IPS DF 6.9 (cell line): ENCODE measurements around the gene CCM2.

Experiments used
- DNase-seq: peaks from one replicate; pipeline ENCODE4 v3.0.0-alpha.2; 2013; ENCODE audit warnings: low read depth, low spot score
- H3K27ac ChIP-seq: one replicate; pipeline ENCODE4 v1.5.1; 2013; ENCODE audit warnings: low read length, control low read depth
- H3K27me3 ChIP-seq: 2 replicates; pipeline ENCODE4 v1.6.1; 2013; ENCODE audit warnings: mild to moderate bottlenecking, low read length; ENCODE audit not compliant: control insufficient read depth, insufficient read depth
- H3K36me3 ChIP-seq: 2 replicates; pipeline ENCODE4 v1.6.1; 2013; ENCODE audit warnings: low read length; ENCODE audit not compliant: control insufficient read depth, insufficient read depth
- H3K4me1 ChIP-seq: 2 replicates; pipeline ENCODE4 v1.6.1; 2013; ENCODE audit warnings: low read length; ENCODE audit not compliant: control insufficient read depth, insufficient read depth
- H3K4me3 ChIP-seq: 2 replicates; pipeline ENCODE4 v1.5.1; 2013; ENCODE audit warnings: mild to moderate bottlenecking, low read length
- H3K9me3 ChIP-seq: 2 replicates; pipeline ENCODE4 v1.6.1; 2013; ENCODE audit warnings: low read length, inconsistent platforms; ENCODE audit not compliant: control insufficient read depth, insufficient read depth
- WGBS: extraction: QIAGEN DNeasy Blood & Tissue Kit; methylation state at CpG from one replicate; pipeline ENCODE4 v1.1.7; 2013; ENCODE audit warnings: mixed read lengths, missing lambda C conversion rate; ENCODE audit not compliant: insufficient read length, insufficient coverage; 5-methylcytosine and 5-hydroxymethylcytosine counted together

Gene CCM2

DNA sequence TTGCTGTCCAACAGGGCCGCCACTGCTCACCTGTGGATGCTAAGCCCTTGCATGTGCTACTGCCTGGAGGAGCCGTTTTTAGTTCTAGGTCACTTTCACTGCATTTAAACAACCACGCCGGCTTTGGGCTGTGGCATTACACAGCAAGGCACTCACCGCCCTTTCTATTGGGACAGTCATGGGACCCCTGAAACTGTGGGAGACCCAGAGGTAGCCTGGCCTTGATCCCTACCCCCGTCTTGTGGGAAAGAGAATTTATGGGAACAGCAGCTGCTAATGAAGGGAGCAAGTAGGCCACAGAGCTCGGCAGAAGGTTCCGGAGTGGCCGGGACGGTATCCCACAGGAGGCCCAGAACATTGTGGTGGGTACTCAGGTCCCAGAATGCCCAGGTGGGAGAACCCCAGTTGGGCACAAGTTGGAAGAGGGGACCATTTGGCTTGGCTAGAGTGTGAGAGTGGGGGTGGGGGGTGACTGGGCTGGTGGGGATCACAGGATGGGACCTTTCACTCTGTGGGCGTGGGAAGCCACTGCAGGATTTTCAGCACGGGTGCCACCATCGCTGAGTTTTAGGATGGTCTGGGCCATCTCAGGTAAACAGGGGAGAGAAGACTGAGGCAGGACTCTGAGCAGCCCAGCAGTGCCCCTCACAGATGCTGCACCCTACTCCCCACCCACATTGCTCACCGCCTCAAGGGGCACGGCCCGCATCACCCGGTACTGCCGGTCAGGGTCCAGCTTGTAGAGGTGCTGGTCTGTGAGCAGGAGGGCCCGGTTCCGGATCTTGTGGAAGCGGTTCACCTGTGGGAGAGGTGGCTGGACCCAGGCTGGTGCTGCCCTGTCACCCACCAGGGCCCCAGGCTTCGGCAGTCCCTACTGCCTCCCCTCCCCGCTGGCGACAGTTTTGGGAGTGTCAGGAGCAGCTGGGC lies 36.4 kb upstream of the CCM2 start:
- Histone ChIP-seq H3K9me3 (no peaks in the 10 kb centered on the region), H3K36me3 (no peaks in the 10 kb centered on the region), H3K27me3 (peaks cover 10% of the 10 kb centered on the region; the same call in 1 of the 2 replicates), H3K4me3 (no peak overlapping the region), H3K27ac (no peak overlapping the region), H3K4me1 (peaks cover 4% of the 10 kb centered on the region; the same call in 1 of the 2 replicates)
- DNase-seq: no peak
- WGBS: no CpG with 5 or more reads among the region's 24 CpGs

DNA sequence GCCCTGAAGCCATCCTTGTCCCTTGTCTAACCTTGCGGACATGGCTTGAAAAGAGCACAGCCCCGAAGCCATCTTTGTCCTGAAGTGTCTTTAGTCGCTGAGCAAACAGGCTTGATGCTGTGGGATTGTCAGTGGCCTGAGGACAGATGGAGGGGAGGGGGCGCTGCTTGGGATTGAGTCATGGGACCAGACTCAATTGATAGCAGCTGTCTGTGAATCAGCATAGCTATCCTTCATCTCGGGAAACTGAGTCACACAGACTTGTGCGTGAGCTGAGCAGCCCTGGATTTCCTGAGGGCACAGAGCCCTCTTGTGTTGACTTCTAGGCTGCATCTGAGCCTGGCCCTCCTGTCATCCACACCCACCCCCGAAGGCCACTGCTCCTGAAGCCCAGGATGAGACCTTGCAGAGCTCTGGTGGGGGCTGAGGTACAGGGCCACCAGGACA lies 35.6 kb upstream of the CCM2 start:
- no peak for DNase-seq
- Histone ChIP-seq H3K9me3 (no peaks in the 10 kb centered on the region), H3K27ac (no peak overlapping the region), H3K4me1 (peaks cover 4% of the 10 kb centered on the region; the same call in 1 of the 2 replicates), H3K27me3 (peaks cover 10% of the 10 kb centered on the region; the same call in 1 of the 2 replicates), H3K36me3 (no peaks in the 10 kb centered on the region), H3K4me3 (no peak overlapping the region)
- WGBS: no CpG with 5 or more reads among the region's 7 CpGs

DNA sequence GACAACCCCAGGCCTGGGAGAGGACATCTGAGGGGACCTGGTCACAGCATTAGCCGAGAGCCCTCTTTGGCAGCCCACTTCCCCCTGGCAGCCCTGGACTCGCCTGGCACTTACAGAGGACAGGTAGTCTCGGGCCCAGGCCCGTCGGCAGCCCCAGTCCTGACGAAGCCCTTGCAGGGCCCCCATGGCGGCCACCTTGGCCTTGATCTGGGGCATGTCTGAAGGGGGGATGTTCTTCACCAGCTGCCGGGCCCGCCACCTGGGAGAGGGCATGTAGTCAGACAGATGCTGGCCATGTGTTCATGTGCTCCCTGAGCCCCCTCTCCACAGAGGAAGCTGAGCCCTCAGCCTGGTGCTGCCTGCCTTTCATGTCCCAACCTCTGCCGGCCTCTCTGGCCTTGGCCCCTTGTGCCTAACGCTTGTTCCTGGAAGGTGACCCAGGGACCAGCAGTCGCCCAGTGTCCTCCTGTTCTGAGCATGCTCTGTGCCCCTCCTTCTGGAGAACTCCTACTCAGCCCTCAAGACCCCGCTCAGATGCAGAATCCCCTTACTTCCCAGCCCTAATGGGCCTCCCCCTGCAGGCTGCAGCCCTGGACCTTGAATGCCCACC lies 35.1 kb upstream of the CCM2 start:
- peaks cover 10% of the 10 kb centered on the region; the same call in 1 of the 2 replicates for H3K27me3 ChIP-seq
- no CpG with 5 or more reads among the region's 13 CpGs for WGBS
- no peaks in the 10 kb centered on the region for H3K36me3 ChIP-seq
- no peak overlapping the region for H3K4me3 ChIP-seq
- peaks cover 4% of the 10 kb centered on the region; the same call in 1 of the 2 replicates for H3K4me1 ChIP-seq
- no peaks in the 10 kb centered on the region for H3K9me3 ChIP-seq
- DNase-seq: no peak
- no peak overlapping the region for H3K27ac ChIP-seq

DNA sequence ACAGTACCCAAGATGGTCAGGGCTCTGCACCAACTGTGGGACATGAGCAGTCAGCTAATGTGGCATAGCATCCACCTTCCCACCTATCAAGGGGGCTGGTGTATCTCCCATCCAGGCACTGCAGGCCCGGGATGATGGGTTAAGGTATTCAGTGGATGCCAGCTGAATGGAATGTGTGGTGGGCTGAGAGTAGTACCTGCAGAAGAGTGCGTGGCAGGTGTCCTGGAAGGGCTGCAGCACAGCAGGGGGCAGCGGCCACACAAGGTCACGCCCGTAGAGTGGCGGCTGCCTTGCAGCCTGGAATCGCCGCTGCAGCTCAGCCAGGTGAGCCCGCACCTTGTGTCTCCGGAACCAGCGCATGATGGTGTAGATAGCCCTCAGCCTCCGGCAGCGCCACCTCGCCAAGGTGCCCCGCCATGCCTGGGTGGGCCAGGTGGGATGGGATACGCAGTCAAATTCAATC lies 34.5 kb upstream of the CCM2 start:
- DNase-seq: no peak
- no peak overlapping the region for H3K27ac ChIP-seq
- peaks cover 4% of the 10 kb centered on the region; the same call in 1 of the 2 replicates for H3K4me1 ChIP-seq
- no peak overlapping the region for H3K4me3 ChIP-seq
- WGBS: no CpG with 5 or more reads among the region's 16 CpGs
- peaks cover 10% of the 10 kb centered on the region; the same call in 1 of the 2 replicates for H3K27me3 ChIP-seq
- no peaks in the 10 kb centered on the region for H3K9me3 ChIP-seq
- no peaks in the 10 kb centered on the region for H3K36me3 ChIP-seq

DNA sequence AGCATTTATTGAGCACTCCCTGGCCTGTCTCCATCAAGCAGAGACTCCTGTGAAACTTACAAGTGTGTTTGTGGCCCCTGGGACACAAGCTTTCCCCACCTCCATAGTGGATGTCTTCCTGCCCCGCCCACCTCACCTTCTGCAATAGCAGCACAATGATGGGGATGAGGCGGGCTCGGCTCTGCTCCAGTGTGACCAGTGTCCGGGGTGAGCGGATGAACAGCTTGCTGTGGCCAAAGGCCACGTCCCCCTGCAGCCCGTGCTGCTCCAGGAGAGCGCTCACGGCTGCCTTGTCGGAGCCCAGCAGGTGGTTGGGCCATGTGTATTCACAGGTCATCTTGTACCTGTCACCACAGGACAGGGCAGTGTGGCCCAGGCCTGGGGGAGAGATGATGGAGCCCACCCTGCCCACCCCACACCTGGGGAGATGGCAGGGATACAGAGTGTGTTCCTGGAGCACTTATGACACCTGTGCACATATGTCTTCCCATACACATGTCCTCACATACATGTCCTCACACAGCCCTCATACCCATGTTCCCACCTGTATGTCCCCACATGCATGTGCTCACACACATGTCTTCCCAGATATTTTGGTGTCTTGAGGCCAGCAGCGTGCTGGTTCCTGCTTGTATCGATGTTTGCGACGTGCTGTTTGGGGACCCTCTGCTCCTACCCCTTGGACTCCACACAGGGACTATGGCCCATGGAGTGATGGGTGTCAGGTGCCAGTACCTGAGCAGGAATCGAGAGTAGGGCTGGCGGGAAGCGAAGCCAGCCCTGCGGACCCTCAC lies 33.9 kb upstream of the CCM2 start:
- no CpG with 5 or more reads among the region's 18 CpGs for WGBS
- H3K4me3 ChIP-seq: no peak overlapping the region
- H3K9me3 ChIP-seq: no peaks in the 10 kb centered on the region
- H3K4me1 ChIP-seq: peaks cover 4% of the 10 kb centered on the region; the same call in 1 of the 2 replicates
- H3K36me3 ChIP-seq: no peaks in the 10 kb centered on the region
- H3K27ac ChIP-seq: no peak overlapping the region
- peaks cover 10% of the 10 kb centered on the region; the same call in 1 of the 2 replicates for H3K27me3 ChIP-seq
- DNase-seq: no peak

GRCh38 chr7:44966731-44967538 lies 33.1 kb upstream of the CCM2 start:
- H3K4me3 ChIP-seq: no peak overlapping the region
- no peaks in the 10 kb centered on the region for H3K9me3 ChIP-seq
- WGBS: no CpG with 5 or more reads among the region's 9 CpGs
- H3K27ac ChIP-seq: no peak overlapping the region
- peaks cover 9% of the 10 kb centered on the region; the same call in 1 of the 2 replicates for H3K27me3 ChIP-seq
- no peaks in the 10 kb centered on the region for H3K36me3 ChIP-seq
- DNase-seq: no peak
- peaks cover 4% of the 10 kb centered on the region; the same call in 1 of the 2 replicates for H3K4me1 ChIP-seq

- DNase-seq: no peak
Measured at GRCh38 chr7:44967571-44968446, 32.2 kb upstream of the CCM2 start.

DNA sequence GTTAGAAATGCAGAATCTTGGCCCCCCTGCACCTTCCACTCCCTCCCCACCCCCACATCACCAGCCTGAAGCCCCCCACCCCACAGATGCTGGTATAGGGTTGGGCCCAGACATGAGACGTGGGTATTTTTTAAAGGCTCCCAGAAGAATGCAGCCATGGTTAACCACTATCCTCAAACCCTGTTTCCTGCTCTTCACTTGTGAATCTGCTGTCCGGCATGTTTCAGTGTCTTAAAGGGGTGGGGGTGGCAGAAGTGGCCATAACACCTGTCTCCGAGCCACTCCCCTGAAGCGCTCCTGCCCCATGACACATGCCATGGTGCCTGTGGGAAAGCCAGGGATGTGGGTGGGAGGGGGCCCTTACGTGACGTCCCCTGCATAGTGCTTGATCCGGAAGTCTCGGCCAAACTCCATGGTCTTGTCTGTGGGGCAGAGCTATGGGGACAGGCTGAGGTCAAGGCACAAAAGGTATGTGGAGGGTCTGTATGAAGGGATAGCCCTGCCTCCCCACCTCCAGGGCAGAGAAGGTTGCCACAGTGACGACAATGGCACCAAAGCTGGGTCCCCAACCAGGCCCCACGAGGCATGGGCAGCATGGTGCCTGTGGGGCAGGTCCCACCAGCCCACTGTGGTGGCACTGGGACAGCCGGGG lies 30.8 kb upstream of the CCM2 start:
- Histone ChIP-seq H3K27me3 (no peaks in the 10 kb centered on the region), H3K4me1 (no peaks in the 10 kb centered on the region), H3K9me3 (no peaks in the 10 kb centered on the region), H3K36me3 (no peaks in the 10 kb centered on the region), H3K4me3 (no peak overlapping the region), H3K27ac (no peak overlapping the region)
- no CpG with 5 or more reads among the region's 11 CpGs for WGBS
- DNase-seq: no peak

More at GRCh38 chr7:44967571-44968446, 32.2 kb upstream of the CCM2 start:
- peaks cover 4% of the 10 kb centered on the region; the same call in 1 of the 2 replicates for H3K27me3 ChIP-seq
- peaks cover 2% of the 10 kb centered on the region; the same call in 1 of the 2 replicates for H3K4me1 ChIP-seq
- no peaks in the 10 kb centered on the region for H3K36me3 ChIP-seq
- no peak overlapping the region for H3K4me3 ChIP-seq
- H3K9me3 ChIP-seq: no peaks in the 10 kb centered on the region
- WGBS: no CpG with 5 or more reads among the region's 18 CpGs
- no peak overlapping the region for H3K27ac ChIP-seq
